ENCODE data around the gene RETREG2.

The RETREG2 gene, protein sequence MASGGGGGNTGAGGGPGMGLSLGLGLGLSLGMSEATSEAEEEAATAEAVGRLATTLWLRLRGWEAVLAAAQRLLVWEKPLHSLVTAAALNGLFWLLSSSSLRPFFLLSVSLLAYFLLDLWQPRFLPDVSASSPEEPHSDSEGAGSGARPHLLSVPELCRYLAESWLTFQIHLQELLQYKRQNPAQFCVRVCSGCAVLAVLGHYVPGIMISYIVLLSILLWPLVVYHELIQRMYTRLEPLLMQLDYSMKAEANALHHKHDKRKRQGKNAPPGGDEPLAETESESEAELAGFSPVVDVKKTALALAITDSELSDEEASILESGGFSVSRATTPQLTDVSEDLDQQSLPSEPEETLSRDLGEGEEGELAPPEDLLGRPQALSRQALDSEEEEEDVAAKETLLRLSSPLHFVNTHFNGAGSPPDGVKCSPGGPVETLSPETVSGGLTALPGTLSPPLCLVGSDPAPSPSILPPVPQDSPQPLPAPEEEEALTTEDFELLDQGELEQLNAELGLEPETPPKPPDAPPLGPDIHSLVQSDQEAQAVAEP

GRCh38 chr2:219177552-219178376 is at the start of gene RETREG2:
Gene RETREG2, plus strand, starts transcription at chr2:219178275. Its CDS starts 78 bp downstream, at chr2:219178353.
- DNase-seq (ENCODE audit: low spot score) = peak; percentile 98

DNA sequence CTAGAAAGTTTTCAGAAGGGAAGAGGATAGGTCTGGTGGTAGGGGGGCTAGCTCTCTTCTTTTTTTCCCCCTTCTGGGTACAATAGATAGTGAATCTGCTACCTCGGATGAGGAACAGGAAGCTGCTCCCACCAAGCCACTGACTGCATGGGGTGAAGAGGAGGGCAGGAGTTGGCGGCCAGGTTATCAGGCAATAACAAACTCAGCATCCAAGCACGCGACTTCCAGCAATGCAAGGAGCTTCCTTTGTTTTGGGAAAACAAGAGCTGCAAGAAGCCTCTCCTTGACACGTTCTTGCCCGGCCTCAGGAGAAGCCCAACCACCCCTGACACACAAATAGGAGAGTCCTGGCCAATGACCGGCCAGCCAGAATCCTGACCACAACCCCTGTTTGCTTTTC is 49.7 kb upstream of the RETREG2 start:
- DNase-seq (ENCODE audit: low spot score) = no peak

- no peak for DNase-seq (ENCODE audit: low spot score)
Observed at GRCh38 chr2:219129589-219129988, 48.5 kb upstream of the RETREG2 start.

- no peak for DNase-seq (ENCODE audit: low spot score)
Observed at GRCh38 chr2:219131327-219131726, 46.7 kb upstream of the RETREG2 start.

DNA sequence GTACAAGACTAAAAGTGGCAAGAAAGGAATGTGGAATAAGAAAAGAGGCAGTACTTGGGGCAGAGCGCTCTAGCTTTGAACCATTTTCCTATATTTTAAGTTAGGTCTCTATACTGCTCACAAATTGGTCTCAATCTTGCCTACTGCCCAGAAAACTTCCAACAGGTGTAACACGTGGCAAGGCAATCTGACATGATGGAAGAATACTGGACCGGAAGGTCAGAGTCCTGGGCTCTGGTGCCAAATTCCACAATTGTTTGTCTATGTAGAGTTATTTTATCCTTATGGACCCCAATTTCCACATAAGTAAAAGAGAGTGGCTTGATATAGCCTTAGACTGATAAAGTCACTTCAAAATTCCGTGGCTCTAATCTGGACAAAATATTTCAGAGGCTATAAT is 46.3 kb upstream of the RETREG2 start:
- DNase-seq (ENCODE audit: low spot score) = no peak

- no peak for DNase-seq (ENCODE audit: low spot score)
Observed at GRCh38 chr2:219133976-219134375, 44.1 kb upstream of the RETREG2 start.

DNA sequence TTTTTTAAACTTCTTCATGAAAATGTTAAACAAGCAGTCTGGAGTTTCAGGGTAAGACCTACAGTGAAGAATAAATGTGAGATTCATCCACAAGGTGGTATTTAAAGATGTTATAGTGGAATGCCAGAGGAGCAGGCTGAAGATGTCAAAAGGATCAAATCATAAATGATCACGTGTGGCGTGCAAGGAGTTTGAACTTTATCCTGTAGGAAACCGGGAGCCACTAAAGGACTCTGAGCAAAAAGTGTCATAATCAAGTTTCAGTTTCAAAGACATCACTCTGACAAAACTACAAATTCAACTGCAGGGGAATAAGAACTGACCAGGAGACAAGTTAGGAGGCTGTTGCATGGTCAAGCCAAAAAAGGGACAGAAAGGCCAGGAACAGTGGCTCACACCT is 37.4 kb upstream of the RETREG2 start:
- no peak for DNase-seq (ENCODE audit: low spot score)

DNA sequence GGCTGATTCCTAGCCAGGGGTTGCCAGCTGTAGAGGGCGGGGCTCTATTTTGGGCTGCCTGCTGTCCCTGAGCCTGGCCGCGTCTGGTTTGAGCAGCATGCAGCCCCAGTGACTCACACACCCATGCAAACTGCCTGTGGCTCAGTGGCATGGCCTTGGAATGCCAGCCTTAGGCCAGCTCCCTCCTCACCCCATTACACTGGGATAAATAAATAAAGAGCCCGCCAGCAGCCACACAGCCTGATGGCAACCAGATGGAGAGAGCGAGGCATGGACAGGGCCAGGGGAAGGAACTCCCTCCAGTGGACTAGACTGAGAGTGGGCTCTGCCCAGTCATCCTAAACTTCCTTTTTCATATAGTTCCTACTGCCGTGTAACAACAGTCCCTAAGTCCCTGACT is 35.7 kb upstream of the RETREG2 start:
- no peak for DNase-seq (ENCODE audit: low spot score)

- DNase-seq (ENCODE audit: low spot score) = no peak
Observed at GRCh38 chr2:219149667-219150066, 28.4 kb upstream of the RETREG2 start.

GRCh38 chr2:219155054-219155644 is 22.9 kb upstream of the RETREG2 start:
- peak; percentile 68 for DNase-seq (ENCODE audit: low spot score)

DNA sequence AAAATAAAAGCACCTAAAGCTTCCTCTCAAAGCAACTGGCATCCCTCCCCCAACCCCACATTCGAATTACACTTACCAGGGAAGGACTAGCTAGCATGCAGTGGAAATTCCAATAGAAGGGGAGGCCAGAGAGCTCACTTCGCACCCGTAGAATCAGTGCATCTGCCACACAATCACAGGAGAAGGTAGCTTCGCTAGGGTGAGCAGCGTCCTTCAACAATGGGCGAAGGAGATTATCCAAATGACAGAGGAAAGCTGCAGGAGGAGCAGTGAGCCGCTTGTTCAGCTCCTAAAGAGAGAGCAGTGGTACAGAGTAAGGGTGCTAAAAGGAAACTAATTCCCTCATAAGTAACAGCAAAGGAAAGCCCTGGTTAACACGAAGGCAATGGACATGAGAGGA is 20.7 kb upstream of the RETREG2 start:
- DNase-seq (ENCODE audit: low spot score) = no peak

GRCh38 chr2:219158025-219158424 is 20.1 kb upstream of the RETREG2 start:
- no peak for DNase-seq (ENCODE audit: low spot score)

DNA sequence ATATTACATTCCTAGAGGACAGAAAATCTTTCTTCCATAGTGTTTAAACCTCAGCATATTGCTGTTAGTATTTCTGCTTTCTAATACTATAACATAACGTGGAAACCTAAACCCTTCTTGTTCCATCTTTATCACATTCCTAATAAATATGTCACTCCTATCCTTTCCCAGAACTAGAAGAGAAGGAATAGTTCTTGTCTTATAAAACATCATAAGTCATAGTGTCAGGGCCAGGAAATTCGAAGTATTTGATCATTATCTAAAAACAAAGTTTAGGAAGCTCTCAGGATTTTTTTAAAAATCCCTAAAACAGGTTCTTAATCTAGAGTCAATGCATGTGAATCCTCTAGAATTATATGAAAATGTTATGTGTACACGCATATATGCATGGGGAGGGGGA is 19.5 kb upstream of the RETREG2 start:
- no peak for DNase-seq (ENCODE audit: low spot score)

DNA sequence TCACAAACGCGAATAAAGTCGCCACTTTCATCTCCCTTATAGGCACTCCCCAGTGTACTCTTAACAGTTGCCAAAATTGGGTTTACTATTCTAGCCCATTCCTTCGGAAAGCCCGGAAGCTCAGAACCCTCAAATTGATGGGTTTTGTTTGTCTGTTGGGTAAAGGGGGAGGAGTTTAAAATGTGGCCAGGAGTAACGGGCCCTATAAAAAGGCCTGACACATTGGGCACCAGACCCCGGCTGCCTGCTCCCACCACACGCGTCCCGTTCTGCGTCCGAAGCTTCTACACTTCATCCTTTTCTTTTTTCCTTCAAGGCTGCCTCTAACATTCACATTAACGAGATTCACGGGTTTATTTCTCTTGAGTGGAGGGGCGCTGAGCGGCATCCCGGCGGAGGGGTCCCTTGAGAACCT is 18.3 kb upstream of the RETREG2 start:
- DNase-seq (ENCODE audit: low spot score) = no peak

DNA sequence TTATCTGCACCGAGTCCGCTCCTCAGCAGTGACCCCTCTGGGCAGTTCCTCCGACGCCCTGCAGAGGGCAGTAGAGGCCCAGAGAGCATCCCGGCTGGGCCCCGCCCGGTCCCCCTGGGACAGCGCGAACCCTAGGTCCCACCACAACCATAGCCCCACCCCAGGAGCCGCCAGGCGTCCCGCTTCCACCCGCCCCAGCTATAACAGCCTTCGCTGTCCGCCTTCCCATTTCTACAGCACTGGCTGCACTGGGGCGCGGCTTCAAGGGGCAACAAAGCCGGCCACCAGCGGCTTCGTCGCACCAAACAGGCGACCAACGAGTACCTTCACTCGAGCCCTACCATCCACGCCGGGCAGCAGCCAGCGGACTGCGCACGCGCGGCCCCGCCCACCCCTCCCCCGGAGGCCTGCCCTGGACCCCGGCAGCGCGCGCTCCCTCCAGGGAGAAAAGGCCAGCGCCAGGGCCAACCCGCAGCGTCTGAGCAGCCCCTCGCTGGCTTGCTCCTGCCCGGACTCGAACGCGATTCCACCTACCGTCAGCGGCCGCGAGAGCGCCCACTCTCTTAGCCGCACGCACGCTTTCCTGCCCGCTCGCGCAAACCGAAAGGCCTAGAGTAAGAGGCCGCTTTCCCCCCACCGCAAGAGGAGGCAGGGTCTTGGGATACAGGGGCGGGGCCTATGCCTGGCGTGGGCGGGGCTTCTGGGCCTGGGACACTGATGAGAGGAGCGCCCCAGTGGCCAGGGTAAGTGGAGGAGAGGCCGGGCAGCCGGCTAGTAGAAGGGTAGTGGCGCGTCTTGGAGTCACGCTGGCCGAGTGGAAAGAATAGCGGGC is 17.7 kb upstream of the RETREG2 start, which contains the start of gene NHEJ1:
NHEJ1 (minus strand) TSS at position 630 of the 832 bp plus-strand sequence. CDS start 2,453 bp downstream, outside the sequence.
- peak; percentile 95 for DNase-seq (ENCODE audit: low spot score)

GRCh38 chr2:219161097-219161496 is 17.0 kb upstream of the RETREG2 start:
- no peak for DNase-seq (ENCODE audit: low spot score)

GRCh38 chr2:219163156-219163555 is 14.9 kb upstream of the RETREG2 start:
- no peak for DNase-seq (ENCODE audit: low spot score)

GRCh38 chr2:219165058-219165911 is 12.8 kb upstream of the RETREG2 start:
- DNase-seq (ENCODE audit: low spot score) = no peak

GRCh38 chr2:219167997-219168396 is 10.1 kb upstream of the RETREG2 start:
- no peak for DNase-seq (ENCODE audit: low spot score)

DNA sequence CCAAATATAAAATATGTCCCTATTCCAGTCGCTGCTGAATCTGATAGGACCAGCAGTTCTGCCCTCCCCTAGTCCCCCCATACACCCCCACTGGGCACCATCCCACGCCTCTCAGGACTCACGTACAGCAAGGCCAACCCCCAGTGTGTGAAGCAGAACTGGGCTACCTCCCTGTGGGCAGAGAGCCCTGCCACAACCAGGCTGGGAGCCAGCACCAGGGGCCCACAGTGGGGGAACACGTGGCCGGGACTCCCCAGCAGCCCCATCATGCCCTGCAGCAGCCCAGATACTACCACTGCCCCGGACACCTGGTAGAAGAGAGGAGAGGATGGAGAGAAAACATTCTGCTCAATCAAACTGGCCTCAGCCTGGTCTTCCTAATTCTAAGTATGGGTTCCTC is 9.5 kb upstream of the RETREG2 start:
- no peak for DNase-seq (ENCODE audit: low spot score)

DNA sequence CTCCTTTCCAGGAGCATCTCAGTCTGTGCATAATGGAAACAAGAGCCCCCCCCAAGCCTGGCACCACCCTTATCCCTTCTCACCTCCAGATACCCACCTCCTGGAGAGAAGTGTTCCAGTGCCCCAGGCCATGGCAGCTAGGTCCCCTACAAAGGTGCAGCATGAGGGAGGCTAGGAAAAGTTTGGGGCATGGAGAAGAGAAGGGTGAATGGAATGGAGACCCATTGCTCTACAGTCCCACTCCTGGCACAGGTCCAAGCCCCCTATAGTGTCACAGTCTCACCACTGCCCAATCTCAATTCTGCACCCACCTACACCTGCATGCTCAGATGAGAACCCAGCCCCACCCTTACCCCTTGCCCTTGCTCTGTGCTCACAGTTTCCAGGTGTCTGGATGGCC is 9.1 kb upstream of the RETREG2 start:
- no peak for DNase-seq (ENCODE audit: low spot score)

Data from D341Med (cell line).